A673 (cell line): Measurements from ENCODE around the gene FMC1. TPM values are rescaled to one million over a fixed set of nuclear protein-coding genes. Genes with fewer than 3 reads are reported as not detected.

Experiments used
- BruUV-seq: library from RNA; stranded (reverse); fragments of 400-500 nt; replicated peaks from 2 replicates; lab custom pipeline; 2021; lab: Mats Ljungman, UMichigan
- CTCF ChIA-PET: fragments of 300-600 bp; sonication (Branson Sonifier 250); formaldehyde crosslinking; loops from one replicate; lab custom pipeline; 2022; ENCODE audit warnings: antibody characterized with exemption; lab: Charles Lee
- POLR2A ChIA-PET: fragments of 300-600 bp; sonication (Branson Sonifier 250); formaldehyde crosslinking; loops from one replicate; lab custom pipeline; 2022; ENCODE audit warnings: antibody characterized with exemption; ENCODE audit not compliant: low non-redundant PET; lab: Charles Lee
- DNase-seq: peaks from one replicate; pipeline ENCODE4 v3.0.0-alpha.2; 2015; ENCODE audit warnings: low spot score
- H3K27ac ChIP-seq: fragments of 200-600 bp; sonication (generic); 2 replicates; pipeline ENCODE4 v1.5.1; 2016; ENCODE audit warnings: mixed run types, low read depth, mild to moderate bottlenecking, mixed read lengths, antibody characterized with exemption, low read length; ENCODE audit not compliant: poor library complexity, severe bottlenecking
- H3K27me3 ChIP-seq: fragments of 200-600 bp; sonication (generic); replicated peaks from 2 replicates; pipeline ENCODE4 v1.6.1; 2017; ENCODE audit warnings: mixed run types, low read depth, mild to moderate bottlenecking, mixed read lengths, antibody characterized with exemption, low read length; ENCODE audit not compliant: insufficient read depth, poor library complexity
- H3K36me3 ChIP-seq: fragments of 200-600 bp; sonication (generic); 2 replicates; pipeline ENCODE4 v1.6.1; 2016; ENCODE audit warnings: mixed run types, mild to moderate bottlenecking, mixed read lengths, antibody characterized with exemption, low read length; ENCODE audit not compliant: insufficient read depth, poor library complexity, severe bottlenecking
- H3K4me1 ChIP-seq: fragments of 200-600 bp; sonication (generic); 2 replicates; pipeline ENCODE4 v1.6.1; 2017; ENCODE audit warnings: mixed run types, mild to moderate bottlenecking, mixed read lengths, antibody characterized with exemption, low read length; ENCODE audit not compliant: insufficient read depth, poor library complexity, severe bottlenecking
- H3K4me3 ChIP-seq: fragments of 200-600 bp; sonication (generic); 2 replicates; pipeline ENCODE4 v1.5.1; 2016; ENCODE audit warnings: low read depth, mixed run types, mild to moderate bottlenecking, mixed read lengths, low read length; ENCODE audit not compliant: poor library complexity, severe bottlenecking
- H3K9me3 ChIP-seq: fragments of 200-600 bp; sonication (generic); 2 replicates; pipeline ENCODE4 v1.6.1; 2016; ENCODE audit warnings: mixed run types, low read depth, mild to moderate bottlenecking, mixed read lengths, antibody characterized with exemption, low read length; ENCODE audit not compliant: poor library complexity, severe bottlenecking
- EZH2 ChIP-seq: fragments of 200-600 bp; sonication (generic); IDR thresholded peaks from 2 replicates; pipeline ENCODE4 v1.6.1; 2017; ENCODE audit warnings: borderline replicate concordance, low read depth, mild to moderate bottlenecking, mixed read lengths, antibody characterized with exemption, low read length; ENCODE audit not compliant: poor library complexity, severe bottlenecking
- intact Hi-C: fragments of 100-400 bp; cut with micrococcal nuclease; formaldehyde crosslinking; loops from one replicate; pipeline ENCODE4 v1.10.0; 2022; ENCODE audit not compliant: unreplicated experiment
- total RNA-seq: library from RNA; stranded (reverse); gene quantifications from 2 replicates; pipeline ENCODE4 v1.2.3, GENCODE V29; 2021
- TF ChIP-seq, protein P1 (sequence below): fragments of 300-800, 200-600 bp; sonication (generic); conservative IDR thresholded peaks from 2 replicates; pipeline ENCODE4 v1.5.1; 2017; ENCODE audit warnings: low read depth, mild to moderate bottlenecking, antibody characterized with exemption, low read length, moderate library complexity, mixed read lengths

Gene FMC1
- total RNA-seq, 1 experiment from 2014 or later, result 11.5 TPM

DNA sequence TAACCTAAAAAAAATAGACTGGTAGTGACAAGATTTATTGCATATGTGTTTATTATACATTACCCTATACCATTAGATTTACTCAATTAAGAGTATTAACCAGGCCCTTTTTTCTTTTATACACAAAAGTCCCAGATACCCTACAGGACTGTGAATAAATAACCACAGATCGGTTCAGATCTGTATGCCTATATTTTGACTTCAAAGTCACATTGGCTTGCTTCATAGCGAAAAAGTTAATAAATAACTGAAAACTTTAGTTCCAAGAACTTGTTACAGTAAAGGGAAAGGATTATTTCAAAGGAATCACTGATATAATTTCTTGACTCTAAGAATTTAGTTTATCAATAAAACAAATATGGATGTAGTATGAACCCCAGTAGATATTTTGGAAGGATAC, 41.8 kb upstream of the FMC1 start:
- no peak overlapping the region for H3K4me3 ChIP-seq
- no peak for DNase-seq
- H3K4me1 ChIP-seq, result no peaks in the 10 kb centered on the region
- intact Hi-C loops, result no loop called here
- TF ChIP-seq, protein P1, sequence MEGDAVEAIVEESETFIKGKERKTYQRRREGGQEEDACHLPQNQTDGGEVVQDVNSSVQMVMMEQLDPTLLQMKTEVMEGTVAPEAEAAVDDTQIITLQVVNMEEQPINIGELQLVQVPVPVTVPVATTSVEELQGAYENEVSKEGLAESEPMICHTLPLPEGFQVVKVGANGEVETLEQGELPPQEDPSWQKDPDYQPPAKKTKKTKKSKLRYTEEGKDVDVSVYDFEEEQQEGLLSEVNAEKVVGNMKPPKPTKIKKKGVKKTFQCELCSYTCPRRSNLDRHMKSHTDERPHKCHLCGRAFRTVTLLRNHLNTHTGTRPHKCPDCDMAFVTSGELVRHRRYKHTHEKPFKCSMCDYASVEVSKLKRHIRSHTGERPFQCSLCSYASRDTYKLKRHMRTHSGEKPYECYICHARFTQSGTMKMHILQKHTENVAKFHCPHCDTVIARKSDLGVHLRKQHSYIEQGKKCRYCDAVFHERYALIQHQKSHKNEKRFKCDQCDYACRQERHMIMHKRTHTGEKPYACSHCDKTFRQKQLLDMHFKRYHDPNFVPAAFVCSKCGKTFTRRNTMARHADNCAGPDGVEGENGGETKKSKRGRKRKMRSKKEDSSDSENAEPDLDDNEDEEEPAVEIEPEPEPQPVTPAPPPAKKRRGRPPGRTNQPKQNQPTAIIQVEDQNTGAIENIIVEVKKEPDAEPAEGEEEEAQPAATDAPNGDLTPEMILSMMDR, result no peak
- no peak for TF ChIP-seq EZH2
- H3K36me3 ChIP-seq, result no peaks in the 10 kb centered on the region
- H3K27me3 ChIP-seq, result no peaks in the 10 kb centered on the region
- no TSS peak for BruUV-seq
- H3K9me3 ChIP-seq, result no peaks in the 10 kb centered on the region
- ChIA-PET CTCF (no interaction called here), POLR2A (no interaction called here)
- no peak overlapping the region for H3K27ac ChIP-seq

DNA sequence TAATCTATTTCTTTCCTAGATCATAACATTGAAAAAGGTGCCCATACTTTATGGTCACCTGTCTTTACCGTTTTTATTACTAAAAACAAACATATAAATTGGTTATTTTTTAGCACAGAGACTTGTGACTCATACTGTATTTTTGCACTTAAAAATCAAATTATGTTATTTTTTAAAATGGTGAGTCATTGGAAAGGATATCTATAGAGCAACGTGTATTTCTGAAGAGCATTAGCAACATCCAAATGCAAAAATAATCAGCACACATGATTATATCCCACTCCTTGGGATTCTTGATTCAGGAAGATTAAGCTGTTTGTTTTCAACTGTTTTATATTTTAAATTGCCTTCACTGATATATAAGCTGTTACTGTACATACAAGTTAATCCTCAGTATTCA, 40.7 kb upstream of the FMC1 start:
- Histone ChIP-seq H3K36me3 (no peaks in the 10 kb centered on the region), H3K27me3 (no peaks in the 10 kb centered on the region), H3K4me1 (no peaks in the 10 kb centered on the region), H3K27ac (no peak overlapping the region), H3K9me3 (no peaks in the 10 kb centered on the region), H3K4me3 (no peak overlapping the region)
- intact Hi-C loops, result no loop called here
- no peak for TF ChIP-seq EZH2
- TF ChIP-seq, protein P1, result no peak
- BruUV-seq, result no TSS peak
- ChIA-PET CTCF (no interaction called here), POLR2A (no interaction called here)
- DNase-seq, result no peak

DNA sequence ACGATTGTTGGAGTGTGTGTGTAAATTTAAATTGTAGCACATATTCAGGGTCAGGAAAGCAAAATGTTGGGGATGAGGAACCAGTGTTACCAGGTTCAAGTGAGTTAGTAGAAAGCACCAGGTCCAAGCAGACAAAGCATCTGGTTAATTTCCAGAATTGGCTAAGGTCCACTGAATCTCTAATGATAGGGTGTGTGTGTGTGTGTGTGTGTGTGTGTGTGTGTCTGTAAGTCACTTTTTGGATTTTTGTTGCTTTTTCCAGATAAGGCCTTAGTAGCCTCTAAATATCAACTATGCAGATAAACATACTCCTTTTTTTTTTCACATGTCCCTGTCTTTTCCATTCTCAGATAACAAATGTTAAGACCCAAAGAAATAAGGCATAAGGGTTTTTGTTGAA, 36.6 kb upstream of the FMC1 start:
- Histone ChIP-seq H3K4me3 (no peak overlapping the region), H3K27me3 (no peaks in the 10 kb centered on the region), H3K9me3 (no peaks in the 10 kb centered on the region), H3K36me3 (no peaks in the 10 kb centered on the region), H3K27ac (no peak overlapping the region), H3K4me1 (no peaks in the 10 kb centered on the region)
- ChIA-PET CTCF (no interaction called here), POLR2A (no interaction called here)
- DNase-seq, result no peak
- intact Hi-C loops, result no loop called here
- TF ChIP-seq EZH2, result no peak
- TF ChIP-seq, protein P1, result no peak
- no TSS peak for BruUV-seq
